ENCODE data around the gene CAMTA1. TPM values are rescaled to one million over a fixed set of nuclear protein-coding genes. Genes with fewer than 3 reads are reported as not detected.
"Not testable (repeated sequence)": the region's sequence is repeated elsewhere in the genome, so short reads cannot be mapped to it uniquely, and the experiment has no call there.

CAMTA1 gene
- total RNA-seq, 1 experiment from 2014 or later, result 69.5 TPM

GRCh38 chr1:6834366-6834765 is 49.1 kb downstream of the CAMTA1 start (continued):
- no peak for TF ChIP-seq POLR2A (IDR thresholded peaks at IDR 0.05; ENCODE audit: borderline replicate concordance, extremely low read depth, insufficient read depth, insufficient read length)
- no peak for TF ChIP-seq ELF1 (IDR thresholded peaks at IDR 0.05; ENCODE audit: borderline replicate concordance, low read depth)
- TF ChIP-seq CEBPB (IDR thresholded peaks at IDR 0.05; ENCODE audit: low read depth), result no peak

- no peak for TF ChIP-seq POLR2AphosphoS5 (IDR thresholded peaks at IDR 0.05; ENCODE audit: low read depth, low read length)
- TF ChIP-seq ZFX (IDR thresholded peaks at IDR 0.05), result no peak
- TF ChIP-seq CTCF (IDR thresholded peaks at IDR 0.05 in 2 of 3, conservative IDR thresholded peaks at IDR 0.05 in 1 of 3; ENCODE audit: borderline replicate concordance in 1 of 3, insufficient read depth in 1 of 3, low read depth in 2 of 3, low read length in 2 of 3), result no peak
- TF ChIP-seq FOSL1 (IDR thresholded peaks at IDR 0.05; ENCODE audit: low read depth), result no peak
- POLR2A ChIA-PET, result no interaction called here
- intact Hi-C loops (cut with micrococcal nuclease), result no loop called here
Observed at GRCh38 chr1:6835139-6835538, 49.9 kb downstream of the CAMTA1 start.

GRCh38 chr1:6842301-6842700 is 57.0 kb downstream of the CAMTA1 start:
- no peaks in the 10 kb centered on the region for H3K4me1 ChIP-seq (ENCODE audit: control insufficient read depth in 1 of 2, insufficient read depth in 2 of 2, low read length in 2 of 2)
- no peaks in the 10 kb centered on the region for H3K9me2 ChIP-seq (ENCODE audit: insufficient read depth)
- no peaks in the 10 kb centered on the region for H4K20me1 ChIP-seq (ENCODE audit: insufficient read depth)
- POLR2A ChIA-PET, result no interaction called here
- RAD21 ChIA-PET (ENCODE audit: low non-redundant PET in 1 of 2, low total read pairs in 2 of 2, uncharacterized antibody in 2 of 2, unreplicated experiment in 2 of 2), result no interaction called here
- no peak overlapping the region for H3K4me2 ChIP-seq (ENCODE audit: low read length)
- TF ChIP-seq SIN3A (IDR thresholded peaks at IDR 0.05; ENCODE audit: low read depth) (no peak), EGR1 (IDR thresholded peaks at IDR 0.05; ENCODE audit: low read depth) (no peak), SP1 (IDR thresholded peaks at IDR 0.05; ENCODE audit: low read depth) (no peak), CBX3 (IDR thresholded peaks at IDR 0.05; ENCODE audit: low read depth) (no peak), RAD21 (IDR thresholded peaks at IDR 0.05; ENCODE audit: low read depth) (no peak)
- no peak overlapping the region for H2AFZ ChIP-seq (ENCODE audit: low read depth, low read length, poor library complexity, severe bottlenecking)
- H3K27ac ChIP-seq (ENCODE audit: low read depth, low read length), result no peak overlapping the region
- no peak for DNase-seq (ENCODE audit: low read depth, low spot score)
- no peaks in the 10 kb centered on the region for H3K27me3 ChIP-seq (ENCODE audit: insufficient read depth, low read length)
- BruUV-seq (replicated peaks), result no TSS peak
- H3K36me3 ChIP-seq (ENCODE audit: control insufficient read depth in 1 of 2, insufficient read depth in 2 of 2, low read length in 2 of 2), result no peaks in the 10 kb centered on the region
- H3K9ac ChIP-seq (ENCODE audit: low read length), result no peak overlapping the region
- intact Hi-C loops (cut with micrococcal nuclease), result no loop called here
- no peak for ATAC-seq
- CTCF ChIA-PET, result no interaction called here
- H3K79me2 ChIP-seq (ENCODE audit: insufficient read depth, low read length), result peaks cover 27% of the 10 kb centered on the region; the same call in 1 of the 2 replicates
- H3K9me3 ChIP-seq (ENCODE audit: control insufficient read depth in 1 of 2, insufficient read depth in 1 of 2, low read depth in 1 of 2, low read length in 2 of 2), result no peaks in the 10 kb centered on the region
- H3K4me3 ChIP-seq (replicated peaks in 1 of 2; ENCODE audit: low read depth in 1 of 2, low read length in 2 of 2), result no peak overlapping the region

More at GRCh38 chr1:6835139-6835538, 49.9 kb downstream of the CAMTA1 start:
- ChIA-PET CTCF (no interaction called here), RAD21 (ENCODE audit: low non-redundant PET in 1 of 2, low total read pairs in 2 of 2, uncharacterized antibody in 2 of 2, unreplicated experiment in 2 of 2) (no interaction called here)
- Histone ChIP-seq H3K9me3 (ENCODE audit: control insufficient read depth in 1 of 2, insufficient read depth in 1 of 2, low read depth in 1 of 2, low read length in 2 of 2) (no peaks in the 10 kb centered on the region), H4K20me1 (ENCODE audit: insufficient read depth) (0 out of 2 replicates have a peak, but pooled peaks cover 3% of the 10 kb centered on the region), H3K9me2 (ENCODE audit: insufficient read depth) (no peaks in the 10 kb centered on the region), H2AFZ (ENCODE audit: low read depth, low read length, poor library complexity, severe bottlenecking) (no peak overlapping the region), H3K36me3 (ENCODE audit: control insufficient read depth in 1 of 2, insufficient read depth in 2 of 2, low read length in 2 of 2) (no peaks in the 10 kb centered on the region), H3K4me1 (ENCODE audit: control insufficient read depth in 1 of 2, insufficient read depth in 2 of 2, low read length in 2 of 2) (no peaks in the 10 kb centered on the region), H3K27me3 (ENCODE audit: insufficient read depth, low read length) (no peaks in the 10 kb centered on the region), H3K4me3 (replicated peaks in 1 of 2; ENCODE audit: low read depth in 1 of 2, low read length in 2 of 2) (no peak overlapping the region), H3K79me2 (ENCODE audit: insufficient read depth, low read length) (0 out of 2 replicates have a peak, but pooled peaks cover 16% of the 10 kb centered on the region), H3K27ac (ENCODE audit: low read depth, low read length) (no peak overlapping the region), H3K9ac (ENCODE audit: low read length) (no peak overlapping the region), H3K4me2 (ENCODE audit: low read length) (no peak overlapping the region)
- BruUV-seq (replicated peaks), result no TSS peak
- ATAC-seq (no peak), DNase-seq (ENCODE audit: low read depth, low spot score) (no peak)

GRCh38 chr1:6845786-6846185 is 60.5 kb downstream of the CAMTA1 start:
- intact Hi-C loops (cut with micrococcal nuclease); H3K9ac ChIP-seq (ENCODE audit: low read length); BruUV-seq (replicated peaks); H3K4me1 ChIP-seq (ENCODE audit: control insufficient read depth in 1 of 2, insufficient read depth in 2 of 2, low read length in 2 of 2); ATAC-seq; DNase-seq (ENCODE audit: low read depth, low spot score); H3K36me3 ChIP-seq (ENCODE audit: control insufficient read depth in 1 of 2, insufficient read depth in 2 of 2, low read length in 2 of 2); H3K4me3 ChIP-seq (replicated peaks in 1 of 2; ENCODE audit: low read depth in 1 of 2, low read length in 2 of 2); H4K20me1 ChIP-seq (ENCODE audit: insufficient read depth); CTCF ChIA-PET; H3K9me2 ChIP-seq (ENCODE audit: insufficient read depth); H3K27ac ChIP-seq (ENCODE audit: low read depth, low read length); H3K9me3 ChIP-seq (ENCODE audit: control insufficient read depth in 1 of 2, insufficient read depth in 1 of 2, low read depth in 1 of 2, low read length in 2 of 2); H3K4me2 ChIP-seq (ENCODE audit: low read length); RAD21 ChIA-PET (ENCODE audit: low non-redundant PET in 1 of 2, low total read pairs in 2 of 2, uncharacterized antibody in 2 of 2, unreplicated experiment in 2 of 2); POLR2A ChIA-PET; H3K27me3 ChIP-seq (ENCODE audit: insufficient read depth, low read length); H2AFZ ChIP-seq (ENCODE audit: low read depth, low read length, poor library complexity, severe bottlenecking): not testable (repeated sequence)
- peaks cover 13% of the 10 kb centered on the region; the same call in 1 of the 2 replicates for H3K79me2 ChIP-seq (ENCODE audit: insufficient read depth, low read length)

Measured in HCT116 (cell line).